Peyer's patch (tissue), 4 donors: ENCODE data around the gene PELI3.

Experiments used
- POLR2A ChIP-seq, 2 donors: fragments of 450-650 bp; IDR thresholded peaks; one replicate each; pipeline ENCODE4 v1.5.1; 2017; ENCODE audit warnings: antibody characterized with exemption in 2 of 2, mild to moderate bottlenecking in 2 of 2, moderate library complexity in 2 of 2
- TF ChIP-seq, protein P1 (sequence below), 6 experiments: fragments of 450-650 bp in 4 of 6; fragments of 200-600 bp in 2 of 6; sonication (generic) in 1 of 6; IDR thresholded peaks; one replicate each; pipeline ENCODE4 v1.5.1; 2017 to 2019; ENCODE audit warnings: antibody characterized with exemption in 6 of 6, mild to moderate bottlenecking in 3 of 6, moderate library complexity in 1 of 6

DNA sequence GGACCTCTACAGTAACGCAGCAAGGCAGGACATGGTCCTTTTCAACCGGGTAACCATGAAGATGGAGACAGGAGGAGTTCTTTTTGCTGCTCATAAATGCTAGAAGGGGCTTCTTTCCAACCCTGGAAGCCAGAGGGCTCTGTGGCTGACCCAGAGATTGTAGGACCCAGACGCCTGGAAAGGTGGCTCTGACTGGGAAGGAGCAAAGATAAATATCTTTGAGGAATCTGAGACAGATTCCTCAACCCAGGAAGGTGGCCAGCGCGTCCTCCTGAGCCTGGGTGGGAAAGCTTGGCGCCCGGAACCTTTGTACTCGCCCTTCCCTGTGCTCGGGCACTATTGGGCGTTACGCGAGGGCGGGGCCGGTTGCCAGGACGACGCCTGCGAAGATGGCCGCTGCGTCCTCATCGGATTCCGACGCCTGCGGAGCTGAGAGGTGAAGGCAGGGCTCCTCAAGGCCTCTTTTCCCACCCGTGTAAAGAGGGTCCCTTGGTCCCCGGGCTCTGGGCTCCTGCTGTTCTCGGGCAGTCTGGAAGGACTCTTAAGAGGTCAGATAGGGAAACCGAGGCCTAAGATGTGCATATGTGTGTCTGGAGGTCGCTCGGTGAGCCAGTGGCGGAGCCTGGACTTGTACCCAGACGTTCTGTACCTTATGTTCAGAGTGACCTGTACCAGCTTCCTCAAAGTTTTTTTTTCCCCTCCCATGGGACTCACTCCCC lies 43.7 kb downstream of the PELI3 start, which contains the start of gene BBS1:
- TF ChIP-seq, protein P1, sequence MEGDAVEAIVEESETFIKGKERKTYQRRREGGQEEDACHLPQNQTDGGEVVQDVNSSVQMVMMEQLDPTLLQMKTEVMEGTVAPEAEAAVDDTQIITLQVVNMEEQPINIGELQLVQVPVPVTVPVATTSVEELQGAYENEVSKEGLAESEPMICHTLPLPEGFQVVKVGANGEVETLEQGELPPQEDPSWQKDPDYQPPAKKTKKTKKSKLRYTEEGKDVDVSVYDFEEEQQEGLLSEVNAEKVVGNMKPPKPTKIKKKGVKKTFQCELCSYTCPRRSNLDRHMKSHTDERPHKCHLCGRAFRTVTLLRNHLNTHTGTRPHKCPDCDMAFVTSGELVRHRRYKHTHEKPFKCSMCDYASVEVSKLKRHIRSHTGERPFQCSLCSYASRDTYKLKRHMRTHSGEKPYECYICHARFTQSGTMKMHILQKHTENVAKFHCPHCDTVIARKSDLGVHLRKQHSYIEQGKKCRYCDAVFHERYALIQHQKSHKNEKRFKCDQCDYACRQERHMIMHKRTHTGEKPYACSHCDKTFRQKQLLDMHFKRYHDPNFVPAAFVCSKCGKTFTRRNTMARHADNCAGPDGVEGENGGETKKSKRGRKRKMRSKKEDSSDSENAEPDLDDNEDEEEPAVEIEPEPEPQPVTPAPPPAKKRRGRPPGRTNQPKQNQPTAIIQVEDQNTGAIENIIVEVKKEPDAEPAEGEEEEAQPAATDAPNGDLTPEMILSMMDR (IDR thresholded peaks at IDR 0.05) = no peak
- peak in 1 of 2 donors; percentile 38 for TF ChIP-seq POLR2A (IDR thresholded peaks at IDR 0.05)
